ENCODE results near the gene CAMLG. TPM values are rescaled to one million over a fixed set of nuclear protein-coding genes. Genes with fewer than 3 reads are reported as not detected.

Gene CAMLG
- total and polyA plus RNA-seq, 2 of the 13 experiments (the other 11 are each of a cell fraction or from before 2014, with no cell fraction given), result 14.2 to 19.8 TPM

- no peak for TF ChIP-seq ZNF703 (CRISPR knock-in tag; IDR thresholded peaks at IDR 0.05; ENCODE audit: borderline replicate concordance)
- no peak for TF ChIP-seq ZNF576 (CRISPR knock-in tag; IDR thresholded peaks at IDR 0.05)
- no peak for TF ChIP-seq FOXK1 (CRISPR knock-in tag; IDR thresholded peaks at IDR 0.05; ENCODE audit: borderline replicate concordance, low read depth)
- no peak for TF ChIP-seq NFAT5 (CRISPR knock-in tag; IDR thresholded peaks at IDR 0.05)
- TF ChIP-seq ZNF678 (CRISPR knock-in tag; IDR thresholded peaks at IDR 0.05), result no peak
- TF ChIP-seq ZSCAN29 (CRISPR knock-in tag; conservative IDR thresholded peaks at IDR 0.05), result no peak
Observed at GRCh38 chr5:134784241-134784920, 46.0 kb downstream of the CAMLG start (continued).
